ENCODE measurements around the gene OPCML.

Gene OPCML

GRCh38 chr11:133047036-133047770 lies 485.1 kb downstream of the OPCML start:
- no peak for TF ChIP-seq CTCF (IDR thresholded peaks at IDR 0.05; ENCODE audit: extremely low read depth, missing control alignments)
- no peak for DNase-seq (ENCODE audit: low spot score)

- TF ChIP-seq CTCF (IDR thresholded peaks at IDR 0.05; ENCODE audit: extremely low read depth, missing control alignments), result no peak
- no peak for DNase-seq (ENCODE audit: low spot score)
These were observed 486.0 kb downstream of the OPCML start for GRCh38 chr11:133046252-133046651.

GRCh38 chr11:133041928-133042882 lies 490.1 kb downstream of the OPCML start:
- no peak for DNase-seq (ENCODE audit: low spot score)
- TF ChIP-seq CTCF (IDR thresholded peaks at IDR 0.05; ENCODE audit: extremely low read depth, missing control alignments), result no peak

GRCh38 chr11:133041181-133041580 lies 491.1 kb downstream of the OPCML start:
- no peak for TF ChIP-seq CTCF (IDR thresholded peaks at IDR 0.05; ENCODE audit: extremely low read depth, missing control alignments)
- no peak for DNase-seq (ENCODE audit: low spot score)

- DNase-seq (ENCODE audit: low spot score), result no peak
- no peak for TF ChIP-seq CTCF (IDR thresholded peaks at IDR 0.05; ENCODE audit: extremely low read depth, missing control alignments)
These were observed 491.9 kb downstream of the OPCML start for GRCh38 chr11:133040289-133040900.

- no peak for TF ChIP-seq CTCF (IDR thresholded peaks at IDR 0.05; ENCODE audit: extremely low read depth, missing control alignments)
- DNase-seq (ENCODE audit: low spot score), result no peak
These were observed 493.5 kb downstream of the OPCML start for GRCh38 chr11:133038850-133039249.

- no peak for TF ChIP-seq CTCF (IDR thresholded peaks at IDR 0.05; ENCODE audit: extremely low read depth, missing control alignments)
- DNase-seq (ENCODE audit: low spot score), result no peak
These were observed 497.4 kb downstream of the OPCML start for GRCh38 chr11:133034929-133035328.
